Measurements from ENCODE around the gene PPP1R9A.

DNA sequence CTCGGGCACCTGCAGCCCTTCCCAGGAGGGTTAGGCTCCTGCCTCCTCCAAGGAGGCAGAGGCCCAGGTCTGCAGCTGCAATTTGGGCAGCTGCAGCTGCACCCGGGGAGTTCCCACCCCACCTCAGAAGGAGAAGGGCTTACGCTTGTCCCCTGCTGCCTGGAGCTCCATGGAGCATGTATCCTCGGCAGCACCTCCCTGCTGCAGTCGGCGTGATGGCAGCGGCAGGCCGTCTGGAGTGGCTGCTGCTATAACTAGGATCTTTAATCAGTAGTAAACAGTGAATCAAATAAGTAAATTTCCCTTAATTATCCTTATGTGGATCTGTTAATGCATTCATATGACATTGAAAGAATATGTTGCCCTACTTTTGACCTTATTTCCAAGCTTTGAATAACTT is 250.0 kb downstream of the PPP1R9A start:
- TF ChIP-seq, protein P1, sequence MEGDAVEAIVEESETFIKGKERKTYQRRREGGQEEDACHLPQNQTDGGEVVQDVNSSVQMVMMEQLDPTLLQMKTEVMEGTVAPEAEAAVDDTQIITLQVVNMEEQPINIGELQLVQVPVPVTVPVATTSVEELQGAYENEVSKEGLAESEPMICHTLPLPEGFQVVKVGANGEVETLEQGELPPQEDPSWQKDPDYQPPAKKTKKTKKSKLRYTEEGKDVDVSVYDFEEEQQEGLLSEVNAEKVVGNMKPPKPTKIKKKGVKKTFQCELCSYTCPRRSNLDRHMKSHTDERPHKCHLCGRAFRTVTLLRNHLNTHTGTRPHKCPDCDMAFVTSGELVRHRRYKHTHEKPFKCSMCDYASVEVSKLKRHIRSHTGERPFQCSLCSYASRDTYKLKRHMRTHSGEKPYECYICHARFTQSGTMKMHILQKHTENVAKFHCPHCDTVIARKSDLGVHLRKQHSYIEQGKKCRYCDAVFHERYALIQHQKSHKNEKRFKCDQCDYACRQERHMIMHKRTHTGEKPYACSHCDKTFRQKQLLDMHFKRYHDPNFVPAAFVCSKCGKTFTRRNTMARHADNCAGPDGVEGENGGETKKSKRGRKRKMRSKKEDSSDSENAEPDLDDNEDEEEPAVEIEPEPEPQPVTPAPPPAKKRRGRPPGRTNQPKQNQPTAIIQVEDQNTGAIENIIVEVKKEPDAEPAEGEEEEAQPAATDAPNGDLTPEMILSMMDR (IDR thresholded peaks at IDR 0.05), result no peak
- TF ChIP-seq POLR2A (IDR thresholded peaks at IDR 0.05) (no peak), EP300 (IDR thresholded peaks at IDR 0.05) (no peak)

All from tibial nerve (tissue), 4 donors.